Cardiac muscle cell (in vitro differentiated cells and primary cell): ENCODE data around the gene LAIR2. TPM values are rescaled to one million over a fixed set of nuclear protein-coding genes. Genes with fewer than 3 reads are reported as not detected.

Experiments
- DNase-seq, 2 donors: peaks; one replicate each; pipeline versions ENCODE4 v3.0.0 to v3.0.0-alpha.2; 2010 to 2017; ENCODE audit warnings: low read depth in 1 of 2, low spot score in 1 of 2
- H3K27ac ChIP-seq: fragments of 200-600 bp; sonication (generic); 2 replicates; pipeline ENCODE4 v1.5.1; 2016
- H3K27me3 ChIP-seq: fragments of 200-600 bp; sonication (generic); 2 replicates; pipeline ENCODE4 v1.6.0; 2016; ENCODE audit warnings: control low read depth
- H3K36me3 ChIP-seq: fragments of 200-600 bp; sonication (generic); 2 replicates; pipeline ENCODE4 v1.5.1; 2016; ENCODE audit warnings: control low read depth
- H3K4me1 ChIP-seq: fragments of 200-600 bp; sonication (generic); 2 replicates; pipeline ENCODE4 v1.8.1; 2017; ENCODE audit warnings: low read depth, mild to moderate bottlenecking, mixed run types
- H3K4me3 ChIP-seq: fragments of 200-600 bp; sonication (generic); 2 replicates; pipeline ENCODE4 v1.5.1; 2016; ENCODE audit warnings: mild to moderate bottlenecking
- H3K9me3 ChIP-seq: fragments of 200-600 bp; sonication (generic); 2 replicates; pipeline ENCODE4 v1.5.1; 2017; ENCODE audit warnings: low read depth, mild to moderate bottlenecking, control low read depth
- CTCF ChIP-seq: IDR thresholded peaks from 2 replicates; pipeline ENCODE4 v1.5.1; 2012; ENCODE audit warnings: low read depth, mild to moderate bottlenecking, low read length
- polyA plus RNA-seq: library from polyadenylated mRNA; unstranded; fragments of >200 nt; fragmentation: Nextera tagmentation; extraction: Ambion mirVana; gene quantifications from 2 replicates; pipeline ENCODE4 v1.2.1, GENCODE V29; 2016
- total RNA-seq: library from RNA; depleted of rRNA; stranded (reverse); fragments of >200 nt; gene quantifications from 2 replicates; pipeline ENCODE4 v1.2.3, GENCODE V29; 2016

The LAIR2 gene
- total and polyA plus RNA-seq, 2 experiments from 2014 or later: not detected

DNA sequence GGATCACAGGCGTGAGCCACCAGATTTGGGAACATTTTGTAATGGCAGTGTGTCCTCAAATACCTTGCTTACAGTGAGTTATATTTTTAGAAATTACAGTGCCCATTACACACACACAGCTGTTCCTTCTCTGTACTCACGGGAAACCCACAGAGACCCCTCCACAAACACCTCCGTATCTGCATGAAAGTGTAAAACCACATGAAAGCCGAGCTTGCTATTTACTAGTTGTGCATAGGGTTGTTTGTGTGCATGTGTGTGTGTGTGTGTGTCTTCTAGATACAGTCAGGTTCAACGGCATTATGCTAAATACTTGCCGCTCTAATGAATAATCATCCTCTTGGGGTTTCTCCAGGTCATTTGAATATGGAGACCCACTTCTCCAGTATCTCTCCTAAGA lies 48.7 kb downstream of the LAIR2 start:
- Histone ChIP-seq H3K36me3 (no peaks in the 10 kb centered on the region), H3K4me1 (no peaks in the 10 kb centered on the region), H3K27me3 (no peaks in the 10 kb centered on the region), H3K4me3 (no peak overlapping the region), H3K27ac (no peak overlapping the region), H3K9me3 (no peaks in the 10 kb centered on the region)
- DNase-seq: no peak
- TF ChIP-seq CTCF: no peak

GRCh38 chr19:54551950-54552912 lies 49.6 kb downstream of the LAIR2 start:
- DNase-seq: no peak
- no peak for TF ChIP-seq CTCF
- no peak overlapping the region for H3K4me3 ChIP-seq
- H3K36me3 ChIP-seq: no peaks in the 10 kb centered on the region
- no peak overlapping the region for H3K27ac ChIP-seq
- H3K4me1 ChIP-seq: no peaks in the 10 kb centered on the region
- H3K27me3 ChIP-seq: no peaks in the 10 kb centered on the region
- no peaks in the 10 kb centered on the region for H3K9me3 ChIP-seq

DNA sequence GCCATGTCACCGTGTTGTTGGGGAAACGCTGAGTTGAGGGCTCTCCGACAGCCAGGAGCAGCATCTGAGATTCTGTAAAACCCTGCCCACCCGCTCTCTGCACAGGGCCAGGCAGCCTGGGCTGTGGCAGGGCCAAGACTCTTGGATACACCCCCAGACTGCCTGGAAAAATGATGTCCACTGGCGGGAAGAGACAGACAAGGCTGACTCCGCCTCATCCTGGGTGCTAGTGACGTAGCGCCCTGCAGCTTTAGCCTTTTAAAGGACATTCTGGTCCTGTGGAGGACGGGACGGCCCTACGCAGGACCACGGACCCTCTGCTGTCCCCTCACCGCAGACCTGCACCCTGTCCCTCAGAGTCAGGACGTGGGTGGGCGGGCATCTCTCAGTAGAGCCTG lies 50.3 kb downstream of the LAIR2 start:
- Histone ChIP-seq H3K36me3 (no peaks in the 10 kb centered on the region), H3K27ac (no peak overlapping the region), H3K4me1 (no peaks in the 10 kb centered on the region), H3K9me3 (no peaks in the 10 kb centered on the region), H3K4me3 (no peak overlapping the region), H3K27me3 (no peaks in the 10 kb centered on the region)
- DNase-seq: no peak
- no peak for TF ChIP-seq CTCF

DNA sequence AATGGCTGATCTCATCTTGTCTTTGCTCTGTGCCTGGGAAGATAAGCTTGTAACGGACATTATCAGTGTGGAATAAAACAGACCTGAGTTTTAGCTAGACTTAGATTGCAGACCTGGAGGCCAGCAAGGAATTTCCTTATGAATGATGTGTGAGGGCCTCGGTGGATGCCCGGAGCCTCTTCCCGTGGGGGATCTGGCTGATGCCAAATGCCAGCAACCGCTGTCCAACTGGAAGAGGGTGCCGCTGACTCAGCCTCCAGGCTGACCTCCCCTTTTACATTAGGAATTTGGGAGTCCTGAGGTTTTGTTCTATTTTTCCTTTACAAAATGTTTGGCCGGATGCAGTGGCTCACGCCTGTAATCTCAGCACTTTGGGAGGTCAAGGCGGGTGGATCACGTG lies 51.4 kb downstream of the LAIR2 start:
- no peaks in the 10 kb centered on the region for H3K9me3 ChIP-seq

DNA sequence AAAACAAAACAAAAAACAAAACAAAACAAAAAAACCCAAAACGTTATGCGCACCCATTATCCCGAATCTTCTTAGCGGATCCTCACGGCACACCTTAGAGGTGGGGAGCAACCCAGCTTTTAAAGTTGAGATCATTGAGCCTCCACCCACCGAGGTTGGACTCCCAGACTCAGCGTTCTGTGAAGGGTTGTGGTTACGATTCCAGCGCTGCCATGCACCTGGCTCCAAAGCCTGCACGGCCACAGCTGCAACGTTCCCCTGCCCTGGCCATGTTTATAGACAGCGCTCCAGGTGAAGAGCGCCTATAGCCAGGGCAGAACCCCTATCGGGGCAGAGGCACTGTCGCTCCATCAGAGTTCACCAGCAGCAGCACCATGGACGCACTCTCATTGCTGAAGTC lies 52.3 kb downstream of the LAIR2 start:
- Histone ChIP-seq H3K4me3 (no peak overlapping the region), H3K27ac (no peak overlapping the region), H3K4me1 (no peaks in the 10 kb centered on the region), H3K36me3 (no peaks in the 10 kb centered on the region), H3K9me3 (no peaks in the 10 kb centered on the region), H3K27me3 (no peaks in the 10 kb centered on the region)
- TF ChIP-seq CTCF: no peak
- no peak for DNase-seq

More for the DNA sequence above, 51.4 kb downstream of the LAIR2 start:
- no peak for TF ChIP-seq CTCF
- Histone ChIP-seq H3K4me1 (no peaks in the 10 kb centered on the region), H3K27me3 (no peaks in the 10 kb centered on the region), H3K27ac (no peak overlapping the region), H3K4me3 (no peak overlapping the region), H3K36me3 (no peaks in the 10 kb centered on the region)
- DNase-seq: no peak
